Erythroblast (primary cell): ENCODE measurements around the gene PNKP.
A peak's percentile ranks its signal among the peaks of the same experiment; 100 is the strongest.

ENCODE experiments used
- DNase-seq, 2 experiments: peaks; one replicate each; lab custom pipeline; 2025; lab: John Stamatoyannopoulos, UW
- GATA1 ChIP-seq: IDR thresholded peaks from 2 replicates; pipeline ENCODE4 v1.6.1; 2011; ENCODE audit warnings: low read depth, mild to moderate bottlenecking, control low read depth, low read length, moderate library complexity
- POLR2A ChIP-seq: IDR thresholded peaks from 2 replicates; pipeline ENCODE4 v1.6.1; 2011; ENCODE audit warnings: mild to moderate bottlenecking, low read length

The PNKP gene

DNA sequence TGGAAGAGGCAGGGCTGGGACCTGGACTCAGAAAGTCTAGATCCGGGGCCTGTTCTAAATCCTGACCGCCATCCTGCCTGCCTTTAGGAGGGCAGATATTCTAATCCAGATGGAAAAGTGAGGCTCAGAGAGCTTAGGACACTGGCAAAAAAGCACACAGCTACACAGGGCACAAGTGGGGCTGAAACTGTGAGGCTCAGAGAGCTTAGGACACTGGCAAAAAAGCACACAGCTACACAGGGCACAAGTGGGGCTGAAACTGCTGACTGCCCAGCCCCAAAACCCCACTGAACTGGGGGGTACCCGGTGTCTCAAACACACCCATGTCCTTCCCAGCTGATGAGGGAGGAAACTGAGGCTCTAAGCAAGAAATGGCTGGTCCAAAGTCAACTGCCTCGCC lies 7.8 kb upstream of the PNKP start:
- TF ChIP-seq POLR2A = no peak
- no peak for TF ChIP-seq GATA1
- no peak for DNase-seq

GRCh38 chr19:49874503-49875157 lies 7.3 kb upstream of the PNKP start:
- DNase-seq = no peak
- TF ChIP-seq GATA1 = no peak

GRCh38 chr19:49873834-49874233 lies 6.5 kb upstream of the PNKP start:
- no peak for TF ChIP-seq POLR2A
- no peak for TF ChIP-seq GATA1
- DNase-seq = no peak

DNA sequence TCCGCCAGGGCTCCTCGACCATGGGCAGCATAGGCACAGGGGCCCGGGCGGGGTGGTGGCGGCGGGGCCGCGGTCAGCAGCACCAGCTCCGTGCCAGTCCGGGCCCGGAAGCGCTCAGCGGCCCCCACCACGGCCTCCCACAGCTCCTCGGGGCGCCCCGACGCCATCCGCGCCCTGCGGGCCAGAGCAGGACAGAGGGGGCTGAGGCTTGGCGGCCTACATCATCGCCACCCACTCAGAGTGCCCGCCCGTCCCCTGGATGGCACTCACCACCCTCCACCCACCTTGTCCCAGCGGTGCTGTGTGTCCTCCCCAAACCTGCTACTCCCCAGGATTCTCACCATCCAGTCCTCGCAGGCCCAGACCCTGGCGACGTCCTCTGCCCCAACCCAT lies 5.7 kb upstream of the PNKP start:
- TF ChIP-seq GATA1 (no peak), POLR2A (no peak)
- no peak for DNase-seq

- peak; percentile 65 to 71 for DNase-seq
Measured at GRCh38 chr19:49872245-49873128, 5.1 kb upstream of the PNKP start.

GRCh38 chr19:49871349-49871985 lies 4.1 kb upstream of the PNKP start:
- TF ChIP-seq GATA1 (no peak), POLR2A (no peak)
- DNase-seq = no peak

More at GRCh38 chr19:49872245-49873128, 5.1 kb upstream of the PNKP start:
- no peak for TF ChIP-seq GATA1
- TF ChIP-seq POLR2A = peak; percentile 28

- TF ChIP-seq POLR2A = no peak
- DNase-seq = peak; percentile 72 to 80
Measured at GRCh38 chr19:49870309-49870901, 3.0 kb upstream of the PNKP start.

DNA sequence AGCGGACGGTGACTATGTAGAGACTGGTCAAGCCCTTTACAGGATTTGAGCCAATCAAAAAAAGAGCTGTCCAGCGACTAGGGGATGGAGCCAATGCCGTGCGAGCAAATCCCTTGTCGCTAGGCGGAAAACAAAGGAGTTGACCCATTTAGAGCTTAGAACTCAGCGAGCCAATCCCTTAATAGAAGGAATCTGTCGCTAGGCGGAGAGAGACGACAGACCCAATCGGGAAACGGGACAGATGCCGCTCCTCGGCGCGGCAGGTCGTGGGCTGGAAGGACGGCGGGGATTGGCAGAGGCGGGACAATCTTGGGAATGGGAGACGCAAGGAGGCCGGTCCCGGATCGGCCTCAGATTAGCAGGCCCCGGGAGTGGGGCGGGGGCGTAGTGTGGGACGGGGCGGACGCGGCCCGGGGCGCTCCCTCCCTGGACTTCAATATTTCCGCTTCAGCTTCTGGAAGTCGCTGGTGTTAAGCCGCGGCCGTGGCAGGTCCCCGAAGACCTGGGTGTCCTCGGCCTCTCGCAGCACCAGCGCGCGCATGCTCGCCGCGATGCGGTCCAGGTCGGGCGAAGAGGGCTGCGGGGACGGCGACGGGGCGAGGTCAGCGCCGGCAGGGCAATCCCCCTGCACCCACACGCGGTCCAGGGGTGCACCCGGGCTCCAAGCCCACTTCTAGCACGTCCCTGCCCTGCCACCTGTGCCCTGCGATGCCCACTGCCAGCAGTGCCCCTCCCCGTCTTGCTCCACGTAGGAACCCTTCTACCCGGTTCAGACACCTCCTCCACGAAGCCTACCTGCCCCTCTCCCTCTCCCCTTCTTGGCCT lies 2.3 kb upstream of the PNKP start:
- TF ChIP-seq POLR2A = peak; percentile 84
- no peak for TF ChIP-seq GATA1
- DNase-seq = peak; percentile 99

GRCh38 chr19:49869009-49869483 lies 1.7 kb upstream of the PNKP start:
- TF ChIP-seq POLR2A (no peak), GATA1 (no peak)
- no peak for DNase-seq

DNA sequence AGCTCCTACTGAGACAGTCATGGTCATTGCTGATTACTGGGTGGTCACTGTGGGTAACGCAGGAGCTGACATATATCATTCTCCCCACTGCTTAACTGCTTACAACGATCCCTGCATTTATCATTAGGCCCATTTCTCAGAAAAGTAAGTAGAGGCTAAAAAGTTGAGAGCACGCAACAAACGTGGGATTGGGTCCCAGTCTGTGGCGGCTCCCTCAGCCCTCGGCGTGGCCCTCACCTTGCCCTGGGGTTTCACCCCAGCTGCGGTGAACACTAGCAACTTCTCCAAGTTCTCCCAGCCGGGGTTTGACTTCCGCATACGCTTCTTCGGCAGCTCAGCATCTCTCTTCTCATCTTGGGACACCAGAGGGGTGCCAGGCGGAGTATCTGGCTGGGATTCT lies 2.5 kb downstream of the PNKP start:
- no peak for DNase-seq
- TF ChIP-seq GATA1 (no peak), POLR2A (no peak)

GRCh38 chr19:49863935-49864320 lies 3.4 kb downstream of the PNKP start:
- DNase-seq = no peak

GRCh38 chr19:49863254-49863934 lies 4.0 kb downstream of the PNKP start:
- DNase-seq = no peak
- TF ChIP-seq GATA1 (no peak), POLR2A (no peak)

More at GRCh38 chr19:49863935-49864320, 3.4 kb downstream of the PNKP start:
- no peak for TF ChIP-seq POLR2A
- TF ChIP-seq GATA1 = no peak
